Urothelium cell line (cell line): ENCODE measurements around the gene CDR2.

ENCODE experiments used
- DNase-seq: peaks from one replicate; pipeline ENCODE4 v3.0.0; 2011; ENCODE audit warnings: low spot score, mixed read lengths
- FAIRE-seq: peaks from 2 replicates; lab custom pipeline; 2011; peaks lifted over from hg19 to GRCh38; lab: Jason Lieb, UNC

The CDR2 gene

DNA sequence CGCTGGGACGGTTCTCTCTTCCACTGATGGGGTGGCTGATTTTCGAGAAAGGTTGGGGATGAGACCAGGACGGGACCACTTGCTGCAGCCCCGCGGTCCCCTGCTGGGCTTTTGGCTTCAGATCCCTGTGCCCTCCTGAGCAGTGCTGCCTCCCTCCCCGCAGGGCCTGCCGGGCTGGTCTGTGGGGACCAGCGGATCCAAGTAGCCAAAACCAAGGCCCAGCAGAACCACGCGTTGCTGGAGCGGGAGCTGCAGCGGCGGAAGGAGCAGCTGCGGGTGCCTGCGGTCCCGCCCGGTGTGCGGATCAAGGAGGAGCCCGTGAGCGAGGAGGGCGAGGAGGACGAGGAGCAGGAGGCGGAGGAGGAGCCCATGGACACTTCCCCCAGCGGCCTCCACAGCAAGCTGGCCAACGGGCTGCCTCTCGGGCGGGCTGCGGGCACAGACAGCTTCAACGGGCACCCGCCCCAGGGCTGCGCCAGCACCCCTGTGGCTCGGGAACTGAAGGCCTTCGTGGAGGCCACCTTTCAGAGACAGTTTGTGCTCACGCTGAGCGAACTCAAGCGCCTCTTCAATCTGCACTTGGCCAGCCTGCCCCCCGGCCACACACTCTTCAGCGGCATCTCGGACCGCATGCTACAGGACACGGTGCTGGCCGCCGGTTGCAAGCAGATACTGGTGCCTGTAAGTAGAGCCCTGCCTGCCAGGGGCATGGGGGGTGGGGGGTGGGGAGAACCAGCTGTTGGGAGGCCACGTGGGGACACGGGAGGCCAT is 48.6 kb downstream of the CDR2 start:
- FAIRE-seq (no peak), DNase-seq (no peak)

DNA sequence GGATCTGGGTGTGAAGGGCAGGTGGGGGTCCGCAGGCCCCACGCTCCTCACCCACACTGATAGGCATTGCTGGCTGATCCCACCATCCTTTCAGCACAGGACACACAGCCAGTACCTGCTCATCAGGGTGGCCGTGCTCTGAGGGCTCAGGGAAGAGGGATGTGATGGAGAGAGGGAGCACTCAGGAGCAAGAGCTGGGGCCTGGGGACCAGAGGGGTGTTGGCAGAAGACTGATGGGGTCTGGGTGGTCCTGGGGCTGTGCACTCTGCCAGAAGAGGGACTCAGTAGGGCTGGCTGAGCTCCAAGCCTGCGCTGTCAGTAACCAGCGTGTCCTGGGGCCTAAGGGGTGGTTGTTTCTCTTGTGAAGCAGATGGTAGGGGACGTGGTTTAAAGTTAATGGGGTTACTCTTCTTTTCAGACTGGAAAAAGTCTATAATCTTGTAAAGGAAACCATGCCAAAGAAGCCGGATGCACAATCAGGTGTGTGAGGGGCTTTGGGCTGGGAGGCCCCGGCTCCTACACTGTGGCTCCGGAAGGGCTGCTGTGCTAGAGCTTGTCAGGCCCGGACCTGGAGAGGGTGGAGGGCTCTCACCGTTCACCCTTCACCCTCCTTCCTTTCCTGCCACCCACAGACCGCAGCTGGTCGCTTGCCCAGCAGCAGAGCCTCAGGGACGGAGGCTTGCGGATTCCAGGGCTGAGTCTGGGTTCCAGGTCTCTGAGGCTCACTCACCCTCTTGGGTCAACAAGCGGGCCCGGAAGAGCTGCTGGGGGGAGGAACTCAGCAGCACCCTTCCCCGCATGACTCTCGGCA is 49.4 kb downstream of the CDR2 start:
- DNase-seq, result no peak

DNA sequence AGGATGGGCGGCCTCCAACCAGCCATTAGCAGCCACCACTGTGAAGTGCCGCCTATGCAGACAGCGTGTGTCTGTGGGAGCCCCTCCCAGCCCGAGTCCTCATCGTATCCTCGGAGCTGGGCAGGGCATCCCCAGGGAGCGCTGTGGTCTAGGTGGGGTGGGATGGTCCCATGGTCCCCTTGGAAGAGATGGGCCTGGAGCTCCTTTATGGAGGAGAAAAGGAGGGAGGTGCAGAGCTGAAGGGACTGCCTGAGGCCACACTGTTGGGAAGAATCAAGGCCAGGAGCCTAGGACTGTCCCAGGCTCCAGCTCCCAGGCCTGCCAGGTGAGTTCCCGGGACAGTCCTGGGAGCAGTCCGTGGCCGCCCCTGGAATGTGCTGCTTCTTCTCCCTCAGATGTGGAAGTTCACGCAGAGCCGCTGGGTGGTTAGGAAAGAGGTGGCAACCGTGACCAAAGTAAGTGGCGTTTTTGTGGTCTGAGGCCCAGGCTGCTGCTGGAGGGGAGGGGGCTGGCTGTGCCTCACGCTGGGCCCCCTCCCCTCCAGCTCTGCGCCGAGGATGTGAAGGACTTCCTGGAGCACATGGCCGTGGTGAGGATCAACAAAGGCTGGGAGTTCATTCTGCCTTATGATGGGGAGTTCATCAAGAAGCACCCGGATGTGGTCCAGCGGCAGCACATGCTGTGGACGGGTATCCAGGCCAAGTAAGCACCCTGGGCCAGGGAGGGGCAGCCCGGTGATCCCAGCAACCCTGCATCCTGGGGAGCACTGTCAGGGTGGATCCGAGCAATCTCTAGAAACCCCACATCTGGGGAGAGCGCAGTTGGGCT is 50.2 kb downstream of the CDR2 start:
- FAIRE-seq (no peak), DNase-seq (no peak)

More for the DNA sequence above, 49.4 kb downstream of the CDR2 start:
- no peak for FAIRE-seq

DNA sequence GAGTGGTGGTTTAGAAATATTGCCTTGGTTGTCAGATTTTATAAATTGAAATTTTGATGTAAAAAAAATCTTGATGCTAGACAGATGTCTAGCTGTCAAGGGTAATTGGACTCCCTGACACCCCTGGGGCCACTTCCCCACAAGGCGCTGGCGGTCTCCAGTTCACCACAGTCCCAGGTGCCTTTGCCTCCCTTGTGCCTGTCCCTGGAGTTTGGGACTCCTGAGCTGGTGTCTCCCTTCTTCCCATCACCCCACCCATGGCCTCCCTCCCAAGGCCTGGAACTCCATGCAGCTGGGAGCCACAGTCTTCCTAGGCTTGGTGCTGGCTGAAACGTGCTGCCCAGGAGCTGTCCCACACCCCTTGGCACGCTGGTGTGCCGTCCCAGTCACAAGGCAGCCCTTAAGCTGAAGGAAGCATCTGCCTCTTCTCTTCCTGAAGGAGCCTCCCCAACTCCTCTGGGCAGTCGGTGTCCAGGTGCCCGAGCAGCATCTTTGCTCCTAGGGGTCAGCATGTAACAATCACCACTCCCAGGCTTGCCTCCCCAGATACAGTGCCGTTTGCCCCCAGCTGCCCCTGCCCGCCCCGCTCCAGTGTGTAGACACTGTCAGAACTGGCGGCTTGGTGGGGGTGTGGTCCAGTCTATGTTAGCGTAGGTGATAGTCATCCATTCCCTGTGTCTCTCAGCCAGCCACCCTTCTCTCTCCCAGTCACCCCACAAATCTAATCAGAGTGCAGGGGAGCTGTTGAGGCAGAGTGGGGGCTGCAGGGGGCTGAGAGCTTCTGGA is 51.1 kb downstream of the CDR2 start:
- no peak for FAIRE-seq

DNA sequence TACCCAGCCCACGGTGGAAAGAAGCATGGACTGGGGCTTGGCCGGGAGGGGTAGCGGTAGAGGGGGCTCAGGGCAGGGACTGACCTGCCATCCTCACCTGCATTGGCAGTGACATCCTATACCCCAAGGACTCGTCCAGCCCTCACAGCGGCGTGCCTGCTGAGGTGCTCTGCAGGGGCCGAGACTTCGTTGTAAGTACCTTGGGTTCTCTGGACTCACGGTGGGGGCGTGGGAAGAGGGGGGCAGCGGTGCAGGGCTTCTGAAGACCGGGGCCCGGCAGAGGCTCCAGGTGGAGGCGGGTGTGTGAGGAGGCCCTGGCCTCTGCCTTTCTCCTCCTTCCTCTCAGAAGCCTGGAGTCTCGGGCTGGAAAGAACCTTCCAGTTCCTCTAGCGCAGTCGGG is 51.7 kb downstream of the CDR2 start:
- FAIRE-seq, result no peak
- DNase-seq, result no peak

More for the DNA sequence above, 51.1 kb downstream of the CDR2 start:
- no peak for DNase-seq

DNA sequence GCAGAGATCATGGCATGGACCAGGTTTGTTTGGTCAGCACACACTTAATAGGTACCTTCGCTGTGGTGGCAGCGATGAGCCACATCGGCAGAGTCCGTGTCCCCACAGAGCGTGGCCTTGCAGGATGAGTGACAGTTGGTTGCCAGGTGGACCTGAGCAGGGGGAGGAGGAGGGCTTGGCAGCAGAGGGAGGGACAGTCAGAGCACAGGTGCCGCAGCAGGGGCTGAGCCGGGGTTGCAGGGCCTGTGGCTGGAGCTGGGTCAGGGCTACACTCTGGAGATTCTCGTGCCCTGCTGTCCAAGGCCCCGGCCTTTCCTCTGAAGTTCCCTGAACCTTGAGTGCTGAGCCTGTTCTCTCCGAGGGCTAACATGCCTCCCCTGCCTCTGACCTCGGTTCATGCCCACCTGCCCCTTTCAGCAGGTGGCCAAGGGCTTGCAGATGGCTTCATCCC is 52.4 kb downstream of the CDR2 start:
- FAIRE-seq (no peak), DNase-seq (no peak)

DNA sequence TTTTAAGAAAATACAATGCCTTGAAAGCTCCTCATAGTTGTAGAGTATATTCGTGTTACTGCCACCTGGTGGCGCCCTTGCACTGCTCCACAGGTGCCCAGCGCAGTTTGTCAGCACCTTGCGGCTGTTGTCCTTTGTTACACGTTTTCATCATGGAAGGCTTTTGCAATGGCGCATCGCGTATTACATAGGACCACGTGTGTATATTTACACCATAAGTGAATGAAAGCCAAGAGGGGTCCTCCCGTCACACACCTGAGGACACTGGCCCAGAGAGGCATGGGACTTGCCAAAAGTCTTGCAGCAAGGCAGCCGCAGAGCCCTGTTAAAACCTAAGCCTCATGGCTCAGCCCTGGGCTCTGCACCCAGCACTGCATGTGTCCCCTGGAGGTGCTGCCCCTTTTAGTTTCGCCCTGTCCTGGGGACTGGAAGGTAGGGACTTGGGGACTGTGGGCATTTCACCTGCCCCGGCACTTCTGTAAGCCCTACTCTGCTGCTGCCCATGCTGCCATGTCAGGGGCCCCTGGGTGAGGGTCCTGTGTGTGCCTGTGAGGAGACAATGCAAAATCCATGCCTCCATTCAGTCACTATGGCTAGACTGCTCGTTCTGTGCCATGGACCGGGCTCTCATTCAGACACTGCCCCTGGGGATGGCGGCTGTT is 52.9 kb downstream of the CDR2 start:
- DNase-seq, result peak; percentile 53
- FAIRE-seq, result no peak

DNA sequence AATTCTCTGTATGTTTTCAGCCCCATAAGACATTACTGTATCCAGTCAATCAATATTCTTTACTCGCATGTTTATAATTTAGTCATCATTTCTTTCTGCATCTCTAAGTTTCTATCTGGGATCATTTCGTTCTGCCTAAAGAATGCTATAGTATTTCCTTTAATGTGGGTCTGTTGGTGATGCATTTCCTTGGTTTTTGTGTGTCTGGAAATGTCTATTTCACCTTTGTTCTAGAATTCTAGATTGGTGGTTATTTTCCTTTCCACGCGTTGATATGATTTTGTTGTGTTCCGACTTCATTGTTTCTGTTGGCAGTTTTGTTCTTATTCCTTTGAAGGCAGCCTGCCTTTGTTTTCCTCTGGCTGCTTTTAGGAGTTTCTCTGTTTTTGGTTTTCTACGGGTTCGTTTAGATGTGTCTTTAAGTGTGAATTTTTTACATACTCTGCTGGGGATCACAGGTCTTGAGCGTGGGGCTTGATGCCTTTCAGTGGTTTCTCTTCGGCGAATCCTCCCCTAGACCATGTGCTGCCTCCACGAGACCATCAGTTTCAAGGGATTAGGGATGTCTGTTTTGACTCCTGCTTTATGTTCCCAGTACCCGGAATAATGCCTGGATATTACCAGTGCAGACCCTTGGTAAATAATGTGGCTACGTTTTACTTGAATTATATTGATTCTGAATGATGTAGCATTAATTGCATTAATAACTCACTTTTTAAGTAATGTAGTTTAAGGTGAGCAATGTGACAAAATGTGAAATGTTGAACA is 53.7 kb downstream of the CDR2 start:
- FAIRE-seq (no peak), DNase-seq (no peak)

DNA sequence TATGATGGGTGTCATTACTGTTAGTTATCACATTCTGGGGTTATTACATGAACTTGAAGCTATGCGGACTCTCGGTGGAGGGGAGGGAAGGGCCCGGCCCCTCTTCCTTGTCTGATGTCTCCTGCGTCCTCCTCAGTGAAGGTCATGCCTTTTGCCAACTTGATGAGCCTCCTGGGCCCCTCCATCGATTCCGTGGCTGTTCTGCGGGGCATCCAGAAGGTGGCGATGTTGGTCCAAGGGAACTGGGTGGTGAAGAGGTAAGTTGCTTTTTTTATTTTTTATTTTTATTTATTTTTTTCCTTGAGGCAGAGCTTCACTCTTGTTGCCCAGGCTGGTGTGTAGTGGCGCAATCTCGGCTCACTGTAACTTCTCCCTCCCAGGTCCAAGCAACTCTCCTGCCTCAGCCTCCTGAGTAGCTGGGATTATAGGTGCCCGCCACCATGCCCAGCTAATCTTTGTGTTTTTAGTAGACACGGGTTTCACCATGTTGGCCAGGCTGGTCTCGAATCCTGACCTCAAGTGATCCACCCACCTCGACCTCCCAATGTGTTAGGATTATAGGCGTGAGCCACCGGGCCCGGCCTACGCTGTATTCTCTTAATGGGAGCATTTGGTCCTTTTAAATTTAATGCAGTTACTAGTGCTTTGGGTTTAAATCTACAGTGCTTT is 55.6 kb downstream of the CDR2 start:
- no peak for FAIRE-seq
- DNase-seq, result peak; percentile 31

DNA sequence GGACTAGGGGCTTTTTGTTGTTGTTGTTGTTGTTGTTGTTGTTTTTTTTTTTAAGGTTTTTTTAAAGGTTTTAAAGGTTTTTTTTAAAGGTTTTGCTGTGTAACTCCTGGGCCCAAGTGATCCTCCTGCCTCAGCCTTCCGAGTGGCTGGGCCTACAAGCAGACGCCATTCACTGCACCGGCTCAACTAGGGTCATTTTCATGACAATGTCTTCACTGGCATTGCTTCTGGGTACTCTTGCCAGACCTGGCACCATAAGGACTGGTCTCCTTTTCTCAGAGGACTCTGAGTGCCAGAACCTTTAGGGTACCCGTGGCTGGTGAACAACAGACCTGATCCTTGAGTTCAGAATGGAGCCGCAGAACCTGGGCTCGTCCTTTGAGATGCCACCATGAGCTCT is 56.8 kb downstream of the CDR2 start:
- FAIRE-seq (no peak), DNase-seq (no peak)

DNA sequence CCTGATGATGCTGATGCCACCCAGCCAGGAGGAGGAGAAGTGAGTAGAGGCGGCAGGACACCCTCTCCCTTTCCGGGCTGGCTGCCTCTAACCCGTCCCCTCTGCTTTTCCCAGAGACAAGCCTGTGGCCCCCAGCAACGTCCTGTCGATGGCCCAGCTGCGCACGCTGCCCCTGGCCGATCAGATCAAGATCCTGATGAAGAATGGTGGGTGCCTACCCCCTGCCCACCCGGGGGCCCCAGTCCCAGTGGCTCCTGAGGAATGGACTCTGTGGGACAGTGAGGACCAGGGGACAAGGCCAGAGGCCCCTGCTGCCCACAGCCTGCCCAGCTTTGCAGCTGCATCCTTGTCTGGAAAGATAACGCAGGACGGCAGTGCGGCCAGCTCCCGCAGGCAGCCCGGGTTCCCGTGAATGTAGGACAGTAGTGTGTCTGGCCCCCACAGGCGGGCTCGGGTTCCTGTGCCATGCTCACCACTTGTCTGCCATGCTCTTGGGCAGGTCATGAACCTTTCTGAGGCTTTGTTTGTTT is 57.4 kb downstream of the CDR2 start:
- no peak for DNase-seq
- no peak for FAIRE-seq

DNA sequence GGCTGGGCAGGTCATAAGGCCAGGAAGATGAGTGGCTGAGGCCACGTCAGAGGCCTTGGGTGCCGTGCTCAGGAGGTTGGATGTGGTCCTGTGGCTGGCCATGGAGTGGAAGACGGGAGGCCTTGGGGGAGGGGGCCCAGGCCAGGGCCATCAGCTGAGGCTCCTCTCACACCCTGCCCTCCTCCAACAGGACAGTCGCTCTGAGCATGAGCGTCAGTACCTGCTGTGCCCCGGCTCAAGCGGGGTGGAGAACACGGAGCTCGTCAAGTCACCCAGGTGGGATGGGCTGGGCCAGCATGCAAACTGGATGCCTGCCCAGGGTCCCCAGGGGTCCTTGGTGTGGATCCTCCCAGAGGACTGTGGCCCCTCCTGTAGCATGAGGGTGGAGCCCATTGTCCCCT is 58.0 kb downstream of the CDR2 start:
- FAIRE-seq, result no peak
- no peak for DNase-seq

DNA sequence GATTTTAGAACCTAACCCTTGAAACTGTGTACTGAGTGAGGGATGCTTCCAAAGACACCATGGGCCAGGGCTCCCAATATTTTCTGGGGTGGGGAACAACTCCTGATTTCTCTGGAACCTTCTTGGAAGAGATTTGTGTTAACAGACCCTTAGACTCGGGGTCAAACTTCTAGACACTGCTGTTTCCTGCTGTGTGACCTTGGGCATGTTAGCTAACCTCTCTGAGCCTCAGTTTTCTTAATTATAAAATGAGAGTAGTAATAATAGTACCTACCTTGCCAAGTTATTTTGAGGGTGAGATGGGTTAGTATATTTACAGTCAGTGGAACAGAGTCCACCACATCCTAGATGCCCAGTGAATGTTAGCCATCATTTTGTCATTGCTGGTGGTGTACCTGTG is 58.4 kb downstream of the CDR2 start:
- DNase-seq (no peak), FAIRE-seq (no peak)

DNA sequence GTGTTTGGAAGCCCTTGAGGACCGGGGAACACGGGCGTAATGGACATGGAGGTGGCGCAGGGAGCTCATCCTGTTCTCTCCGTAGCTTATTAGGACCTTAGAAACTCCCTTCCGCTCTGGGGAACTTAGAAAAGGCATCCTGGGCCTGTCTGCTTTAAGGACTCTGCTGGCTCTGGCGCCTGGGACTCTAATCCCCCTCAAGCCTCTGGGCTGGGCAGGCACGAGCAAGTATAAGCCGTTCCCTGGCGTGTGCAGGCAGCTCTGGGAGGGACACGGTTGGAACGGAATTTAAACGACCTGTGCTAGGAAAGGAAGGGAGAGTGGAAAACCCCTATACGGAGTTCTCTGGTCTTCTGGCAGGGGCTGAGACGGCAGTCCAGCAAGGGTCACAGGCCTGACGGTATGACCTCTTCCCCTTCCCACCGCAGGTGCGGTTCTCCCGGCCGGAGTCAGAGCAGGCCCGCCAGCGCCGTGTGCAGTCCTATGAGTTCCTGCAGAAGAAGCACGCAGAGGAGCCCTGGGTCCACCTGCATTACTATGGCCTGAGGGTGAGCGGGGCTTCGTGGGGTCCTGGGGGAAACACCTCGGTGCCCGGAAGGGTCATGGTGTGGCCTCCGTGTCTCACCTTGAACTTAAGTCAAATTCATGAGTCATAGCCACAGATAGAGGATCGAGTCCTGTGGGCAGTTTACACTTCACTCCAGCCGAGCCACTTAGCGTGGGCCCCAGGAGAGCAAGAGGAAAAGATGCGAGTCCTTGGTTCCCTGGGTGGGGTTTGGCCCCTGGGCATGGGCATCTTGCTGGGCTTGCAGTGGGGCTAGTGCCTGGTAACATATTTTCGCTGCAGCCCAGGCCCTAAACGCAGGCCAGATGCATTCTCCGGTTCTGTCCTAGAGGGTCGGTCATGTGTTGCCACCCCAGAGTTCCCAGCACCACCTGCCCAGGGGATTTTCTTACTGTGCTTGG is 59.5 kb downstream of the CDR2 start:
- FAIRE-seq (no peak), DNase-seq (no peak)

DNA sequence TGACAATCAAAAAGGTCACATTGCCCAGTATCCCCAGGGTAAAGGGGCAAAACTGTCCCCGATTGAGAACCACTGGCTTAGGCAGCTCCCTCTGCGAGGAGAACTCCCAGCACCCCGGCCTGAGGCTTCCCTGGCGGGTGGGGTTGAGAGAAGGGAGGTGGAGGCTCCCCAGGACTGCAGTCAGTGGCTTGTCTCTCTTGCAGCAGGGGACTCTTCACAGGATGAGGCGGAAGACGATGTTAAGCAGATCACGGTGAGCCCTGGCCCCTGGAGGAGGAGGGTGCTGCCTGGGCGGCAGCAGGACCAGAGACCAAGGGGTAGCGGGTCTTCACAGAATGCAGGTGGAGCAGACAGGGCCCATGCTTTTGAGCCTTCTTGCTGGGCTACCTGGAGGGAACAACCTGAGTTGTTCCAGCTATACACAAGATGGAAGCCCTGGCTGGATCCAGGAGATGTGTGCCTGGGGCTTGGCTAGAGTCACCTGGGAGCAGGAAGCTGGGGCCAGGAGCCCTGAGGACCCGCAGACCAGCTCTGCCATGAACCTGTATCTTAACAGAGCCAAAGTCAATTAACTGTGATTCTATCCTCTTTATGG is 60.4 kb downstream of the CDR2 start:
- DNase-seq, result no peak
- no peak for FAIRE-seq

DNA sequence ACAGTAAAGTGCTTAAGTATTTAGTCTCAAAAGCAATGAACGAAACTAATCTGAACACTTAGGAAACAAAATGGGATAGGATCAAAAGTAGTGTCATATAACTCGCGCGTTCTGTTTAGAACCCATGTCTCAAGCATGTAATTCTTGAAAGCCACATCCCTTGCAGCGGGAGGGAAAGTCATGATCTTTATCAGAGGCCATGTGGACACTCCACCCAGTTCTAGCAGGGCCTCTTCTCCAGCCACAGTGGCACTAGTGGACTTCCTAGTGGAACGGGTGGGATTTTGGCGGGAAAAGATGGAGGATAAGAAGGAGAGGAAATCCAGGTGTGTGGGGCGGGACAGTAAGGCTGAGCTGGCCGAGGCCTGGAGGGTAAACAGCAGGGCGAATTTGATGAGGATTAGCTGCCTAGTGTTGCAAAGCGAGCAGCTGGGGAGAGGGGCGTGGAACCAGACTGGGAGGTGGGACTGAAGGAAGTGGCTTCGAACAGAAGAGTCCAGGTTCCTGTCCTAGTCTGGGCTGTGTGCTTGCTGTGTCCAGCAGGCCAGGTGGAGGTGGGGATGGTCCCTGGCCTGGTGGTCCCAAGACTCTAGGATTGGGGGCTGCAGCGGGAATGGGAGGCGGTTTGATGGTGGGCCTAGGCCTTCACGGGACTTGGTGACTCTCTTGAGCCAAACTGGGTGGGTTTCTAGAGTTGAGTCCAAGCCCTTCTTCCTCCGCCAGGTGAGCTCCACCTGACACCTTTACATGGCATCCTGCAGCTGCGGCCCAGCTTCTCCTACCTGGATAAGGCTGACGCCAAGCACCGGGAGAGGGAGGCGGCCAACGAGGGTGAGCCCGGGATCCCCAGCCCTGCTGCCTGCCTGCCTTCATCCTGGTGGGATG is 61.3 kb downstream of the CDR2 start:
- DNase-seq (no peak), FAIRE-seq (no peak)
